Fibroblast of skin of abdomen (primary cell): ENCODE data around the gene KDM8.

Experiments
- DNase-seq: peaks from one replicate; pipeline ENCODE4 v3.0.0-alpha.2; 2013

Gene KDM8

DNA sequence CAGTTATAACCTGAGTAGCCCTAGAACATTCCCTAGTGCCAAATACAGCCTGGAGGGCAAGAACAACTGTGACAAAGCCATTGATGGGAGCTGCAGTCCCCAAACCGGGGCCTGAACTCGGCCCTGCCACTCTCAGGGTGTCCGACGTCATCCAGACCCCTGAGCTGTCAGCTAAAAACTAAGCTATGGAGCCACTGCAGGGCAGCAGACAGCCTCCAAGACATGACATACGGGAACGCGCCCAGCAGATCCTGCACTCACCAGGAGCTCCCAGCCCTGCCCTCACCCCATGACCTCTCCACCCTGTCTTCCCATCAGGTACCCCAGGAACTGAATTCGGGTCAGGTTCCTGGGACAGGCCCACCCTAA is 28.4 kb downstream of the KDM8 start:
- no peak for DNase-seq

DNA sequence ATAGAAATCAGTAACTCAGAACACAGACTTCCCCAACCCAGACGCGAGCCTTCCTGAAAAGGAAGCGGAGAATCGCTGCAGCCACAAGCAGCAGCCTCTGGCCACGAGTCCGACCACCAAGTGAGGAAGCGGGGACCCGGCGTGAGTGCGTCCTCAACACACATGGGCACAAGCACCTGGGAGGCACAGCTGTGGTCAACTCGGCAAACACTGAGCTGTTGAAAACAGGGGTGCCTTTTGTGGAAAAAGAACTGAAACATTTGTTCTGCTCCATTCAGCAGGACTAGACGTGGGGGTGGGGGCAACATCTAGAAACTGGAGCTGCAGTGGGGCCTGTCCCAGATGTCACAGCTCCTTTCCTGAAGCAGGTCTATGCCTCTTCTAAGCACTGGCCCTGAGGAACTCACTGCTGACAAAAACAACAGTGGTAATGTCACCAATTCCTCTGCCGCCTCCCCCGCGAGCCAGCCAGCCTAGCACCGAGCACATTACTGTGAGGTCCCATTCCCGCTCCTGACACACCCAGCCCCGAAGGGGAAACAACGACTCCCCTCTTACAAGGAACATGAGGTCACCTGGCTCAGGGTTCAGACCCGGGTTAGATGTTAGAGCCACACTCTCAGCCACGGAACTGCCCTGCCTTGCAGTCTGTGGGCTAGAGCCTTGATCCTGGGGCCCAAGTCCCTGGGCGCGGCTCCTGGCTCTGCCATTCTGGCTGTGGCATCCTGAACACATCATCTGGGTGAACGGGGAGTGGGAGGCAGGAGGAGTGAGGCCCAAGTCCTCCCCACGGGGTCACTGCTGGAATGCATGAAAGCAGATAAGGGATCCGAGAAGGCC is 29.0 kb downstream of the KDM8 start:
- no peak for DNase-seq

DNA sequence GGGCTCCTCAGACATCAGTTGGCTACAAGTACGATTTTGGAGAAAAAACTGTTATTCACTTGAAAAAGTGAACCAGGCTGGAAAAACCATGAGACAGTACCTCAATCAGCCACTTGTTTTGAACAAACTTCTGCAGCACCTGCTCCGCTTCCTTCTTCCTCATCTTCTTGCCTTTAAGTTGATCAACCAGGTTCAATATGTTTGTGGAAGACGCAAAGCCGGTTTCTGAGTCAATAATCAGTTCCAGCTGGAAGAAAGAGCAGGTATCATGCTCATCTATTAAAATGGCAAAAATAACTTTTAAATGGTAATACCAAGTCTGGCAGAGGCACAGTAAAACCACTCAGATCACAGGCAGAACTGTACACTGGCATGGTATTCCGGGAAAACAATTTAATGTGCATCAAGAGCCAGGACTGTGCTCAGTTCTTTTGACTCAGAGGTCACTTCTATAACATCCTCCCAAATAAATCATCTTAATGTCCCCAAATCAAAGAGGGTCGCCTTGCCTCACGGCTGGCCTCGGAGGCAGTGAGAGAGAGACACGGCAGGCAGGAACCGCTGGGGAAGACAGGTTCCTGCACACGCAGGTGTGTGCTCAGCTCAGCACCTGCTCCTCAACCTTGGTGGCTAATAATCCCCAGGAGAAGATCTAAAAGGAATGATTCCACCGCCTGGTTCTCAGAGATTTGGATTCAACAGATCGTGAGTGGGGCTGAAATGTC is 29.7 kb downstream of the KDM8 start:
- no peak for DNase-seq

DNA sequence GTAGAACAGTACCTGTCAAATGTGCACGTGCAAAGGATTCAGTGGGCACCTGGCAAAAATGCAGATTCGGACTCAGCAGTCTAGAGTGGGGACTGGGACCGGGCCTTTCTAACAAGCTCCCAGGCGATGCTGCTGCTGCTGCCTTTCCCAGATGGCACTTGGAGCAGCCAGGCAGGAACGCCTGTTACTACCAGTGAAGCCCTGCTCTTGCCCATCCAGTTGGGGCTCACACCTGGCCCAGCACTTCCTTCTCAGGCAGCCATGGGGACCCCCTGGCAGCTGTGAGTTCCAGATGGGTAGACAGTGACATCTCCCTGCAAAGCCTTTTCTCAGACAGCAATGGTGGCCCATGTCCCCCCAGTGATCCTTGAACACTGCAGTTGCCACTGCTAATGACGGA is 30.4 kb downstream of the KDM8 start:
- DNase-seq: no peak

DNA sequence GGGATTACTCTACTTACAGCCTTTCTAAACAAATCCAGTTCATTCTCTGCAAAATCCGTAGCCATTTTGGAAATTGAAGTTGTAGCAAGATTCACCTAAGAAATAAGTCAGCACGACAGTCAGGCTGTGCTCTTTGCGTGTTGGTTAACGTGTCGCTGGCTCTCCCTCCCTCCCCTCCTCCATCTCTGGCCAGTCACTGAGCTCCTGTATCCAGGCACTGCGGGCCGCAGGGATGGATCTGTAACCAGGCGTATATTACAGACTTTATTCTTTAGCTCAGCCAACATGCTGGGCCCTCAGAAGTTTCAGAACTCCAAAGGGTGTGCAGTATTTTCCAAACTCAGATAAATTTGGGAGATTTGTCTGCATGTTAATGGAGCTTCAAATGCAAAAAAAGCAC is 30.8 kb downstream of the KDM8 start:
- DNase-seq: no peak

DNA sequence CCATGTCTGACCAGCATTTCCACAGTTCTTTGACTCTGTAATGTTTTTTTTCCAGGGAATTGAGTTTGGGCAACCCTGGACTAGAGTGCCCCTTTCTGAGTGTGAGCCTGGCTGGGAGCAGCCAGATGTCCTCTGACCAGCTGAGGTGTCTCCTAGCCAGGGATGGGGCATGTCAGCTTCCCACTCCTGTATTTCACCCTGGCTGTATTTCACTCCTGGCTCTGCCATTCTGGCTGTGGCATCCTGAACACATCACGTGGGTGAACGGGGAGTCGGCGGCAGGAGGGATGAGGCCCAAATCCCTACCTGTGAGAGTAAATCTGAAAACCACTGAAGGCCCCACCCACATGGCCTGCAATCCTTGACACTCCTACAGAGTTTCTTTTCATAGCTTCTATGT is 31.3 kb downstream of the KDM8 start:
- no peak for DNase-seq

DNA sequence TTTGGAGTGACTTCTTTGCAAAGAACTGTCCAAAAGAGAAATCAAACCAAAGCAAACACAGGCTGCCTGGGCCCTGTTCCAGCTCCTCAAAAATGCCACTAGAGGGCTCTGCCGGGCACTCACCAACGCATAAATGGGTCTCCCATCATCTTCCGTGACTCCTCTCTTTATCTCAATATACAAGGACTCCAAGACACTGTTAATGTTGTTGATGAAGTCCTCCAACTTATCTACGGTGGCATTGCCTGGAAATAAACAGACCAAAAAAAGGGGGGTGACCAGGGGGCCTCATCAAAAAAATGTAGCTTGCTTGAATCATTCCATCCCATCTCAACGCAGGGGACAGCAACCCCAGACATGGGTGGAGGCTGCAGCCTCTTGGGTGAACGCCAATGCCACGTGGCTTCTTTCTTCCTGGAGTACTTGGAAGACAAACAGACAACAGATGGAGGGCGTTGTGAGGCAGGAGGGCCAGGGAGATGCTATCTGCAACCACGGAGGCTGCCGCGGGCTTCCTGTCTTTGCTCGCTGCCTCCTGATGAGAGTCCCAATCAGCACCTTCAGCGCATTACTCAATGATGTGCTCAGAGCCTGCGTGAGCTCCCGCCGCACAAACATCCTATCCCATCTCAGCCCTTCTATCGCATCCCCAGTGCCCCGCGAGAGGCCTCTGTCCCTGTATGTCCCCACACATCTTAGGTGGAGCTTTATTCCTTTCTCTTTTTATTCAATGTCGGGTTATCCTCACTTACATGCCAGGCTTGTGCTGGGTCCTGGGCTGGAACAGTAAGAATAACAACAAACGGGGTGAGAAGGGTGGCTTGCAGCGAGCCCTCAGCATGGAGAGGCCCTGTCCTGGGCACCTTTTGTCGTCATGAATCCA is 32.0 kb downstream of the KDM8 start:
- peak; percentile 88 for DNase-seq

DNA sequence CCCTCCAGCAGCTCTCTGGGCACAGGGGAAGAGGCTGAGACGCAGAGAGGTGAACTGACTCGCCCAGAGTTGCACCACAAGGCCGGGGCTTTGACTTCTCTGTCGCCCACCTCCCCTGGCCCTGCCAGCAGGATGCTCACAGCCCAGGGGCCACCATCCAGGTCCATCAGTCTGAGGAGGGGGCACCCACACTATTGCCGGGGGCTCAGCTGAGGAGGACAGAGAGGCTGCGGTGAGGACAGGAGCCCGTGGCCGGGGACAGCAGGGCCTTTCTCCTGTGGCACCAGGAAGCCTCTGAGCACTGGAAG is 32.6 kb downstream of the KDM8 start:
- DNase-seq: no peak

DNA sequence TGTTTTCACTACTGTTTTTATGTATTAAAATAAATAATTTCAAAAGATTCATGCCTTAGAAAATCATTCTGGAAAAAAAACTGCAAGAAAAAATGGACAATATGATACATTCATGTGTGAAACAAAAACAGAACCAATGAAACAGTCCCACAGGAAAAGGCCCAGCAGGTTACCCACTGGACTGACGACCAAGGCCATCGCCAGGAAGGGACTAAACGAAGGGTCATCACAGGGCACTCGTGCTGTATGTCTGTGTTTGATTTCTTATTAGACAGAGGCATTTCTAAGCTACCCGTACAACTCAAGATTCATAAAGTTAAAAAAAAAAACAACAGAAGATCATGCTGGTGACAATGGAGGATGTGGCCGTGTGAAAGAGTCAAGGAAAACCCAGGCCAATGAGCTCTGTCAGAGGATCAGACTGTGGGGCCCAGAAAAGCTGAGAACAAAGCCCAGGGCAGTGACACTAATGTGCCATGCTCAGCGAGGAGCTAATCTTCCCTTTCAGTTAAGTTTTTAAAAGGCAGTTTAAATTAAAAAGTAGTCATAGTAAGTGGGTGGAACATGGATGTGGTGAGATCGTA is 33.4 kb downstream of the KDM8 start:
- no peak for DNase-seq

DNA sequence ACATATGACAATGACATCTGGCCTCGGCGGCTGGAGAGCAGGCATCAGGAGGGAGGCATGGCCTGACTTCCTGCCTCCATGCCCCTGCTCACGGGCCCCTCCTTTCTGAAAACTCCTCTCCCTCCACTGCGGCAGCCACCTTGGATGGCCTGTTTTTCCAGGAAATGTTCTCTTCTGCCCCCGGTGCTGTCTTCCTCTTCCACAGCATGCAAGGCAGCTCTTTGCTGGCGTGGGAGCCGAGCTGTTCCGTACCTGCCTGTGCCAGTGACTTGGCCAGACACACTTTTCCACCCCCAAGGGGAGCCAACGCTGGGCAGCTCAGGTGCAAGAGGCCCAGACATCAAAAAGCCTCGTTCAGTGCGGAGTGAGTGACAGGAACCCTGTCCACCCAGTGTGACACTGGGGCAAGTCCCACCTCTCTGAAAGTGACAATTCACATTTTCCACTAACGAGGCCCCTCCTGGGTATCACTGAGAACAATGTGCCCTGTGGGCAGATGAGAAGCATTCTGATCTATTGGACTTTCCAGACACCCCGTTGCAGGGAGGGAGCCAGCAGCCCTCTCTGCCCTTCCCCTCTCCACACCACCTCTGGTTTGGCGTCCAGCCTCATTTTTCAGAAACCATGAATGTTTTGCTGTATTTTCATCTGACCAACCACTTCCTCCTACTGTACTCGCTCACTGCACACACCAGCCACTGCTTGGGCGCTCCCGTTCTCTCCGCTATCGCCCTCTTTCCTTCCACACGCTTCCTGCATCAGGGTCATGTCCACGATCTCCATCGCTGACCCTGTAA is 34.1 kb downstream of the KDM8 start:
- peak; percentile 17 for DNase-seq

DNA sequence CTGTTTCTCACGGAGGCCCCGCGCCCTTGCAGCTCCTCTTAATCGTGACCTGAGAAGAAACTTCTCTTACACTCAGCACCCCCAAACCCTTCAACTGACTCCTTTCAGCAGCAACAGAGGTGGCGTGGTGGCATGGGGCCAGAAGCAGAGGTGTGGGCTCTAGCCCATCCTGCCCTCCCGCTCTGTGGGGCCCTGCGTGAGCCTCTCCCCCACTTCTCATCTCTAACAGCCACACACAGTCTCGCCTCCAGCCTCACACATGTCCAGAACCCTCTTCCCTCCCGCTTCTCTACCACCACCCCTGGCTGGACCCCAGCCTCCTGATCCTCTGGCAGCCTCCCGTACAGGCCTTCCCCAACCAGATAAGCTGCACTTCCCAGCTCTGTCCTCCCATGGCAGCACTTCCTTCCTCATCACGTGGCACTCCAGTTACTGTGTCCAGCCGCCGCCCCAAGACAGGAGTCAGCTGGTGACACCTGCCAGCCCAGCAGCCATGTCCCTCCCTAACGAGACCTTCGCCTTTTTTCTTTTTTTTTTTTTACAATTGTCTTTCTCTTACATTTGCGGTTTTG is 34.8 kb downstream of the KDM8 start:
- no peak for DNase-seq

DNA sequence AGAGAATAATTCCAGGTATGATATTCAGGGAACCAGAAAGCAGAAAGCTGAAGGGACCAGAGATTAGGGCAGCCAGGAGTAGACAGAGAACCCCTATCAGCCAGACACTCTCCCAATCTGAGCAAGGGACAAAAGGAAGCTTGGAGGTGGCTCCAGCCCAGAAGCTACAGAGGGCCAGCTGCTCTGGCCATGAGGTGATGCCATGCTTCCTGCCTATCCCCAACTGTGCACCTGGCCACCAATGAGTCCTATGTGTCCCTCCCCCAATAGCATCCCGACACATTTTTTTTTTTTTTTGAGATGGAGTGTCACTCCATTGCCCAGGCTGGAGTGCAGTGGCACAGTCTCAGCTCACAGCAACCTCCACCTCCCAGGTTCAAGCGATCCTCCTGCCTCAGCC is 35.3 kb downstream of the KDM8 start:
- DNase-seq: no peak

DNA sequence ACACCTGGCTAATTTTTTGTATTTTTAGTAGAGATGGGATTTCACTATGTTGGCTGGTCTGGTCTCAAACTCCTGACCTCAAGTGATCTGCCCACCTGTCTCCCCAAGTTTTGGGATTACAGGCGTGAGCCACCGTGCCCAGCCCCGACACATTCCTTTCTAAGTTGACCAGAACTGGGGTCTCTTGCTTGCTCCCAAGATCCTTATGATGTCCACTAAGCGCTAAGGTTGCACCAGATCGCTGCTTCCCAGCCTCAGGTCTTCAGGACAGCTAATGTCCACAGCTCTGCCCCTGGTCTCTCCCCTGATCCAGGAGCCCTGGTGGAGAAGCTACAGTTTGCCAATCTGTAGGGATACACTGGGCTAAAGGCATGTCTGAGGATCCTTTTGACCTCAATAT is 35.7 kb downstream of the KDM8 start:
- no peak for DNase-seq

DNA sequence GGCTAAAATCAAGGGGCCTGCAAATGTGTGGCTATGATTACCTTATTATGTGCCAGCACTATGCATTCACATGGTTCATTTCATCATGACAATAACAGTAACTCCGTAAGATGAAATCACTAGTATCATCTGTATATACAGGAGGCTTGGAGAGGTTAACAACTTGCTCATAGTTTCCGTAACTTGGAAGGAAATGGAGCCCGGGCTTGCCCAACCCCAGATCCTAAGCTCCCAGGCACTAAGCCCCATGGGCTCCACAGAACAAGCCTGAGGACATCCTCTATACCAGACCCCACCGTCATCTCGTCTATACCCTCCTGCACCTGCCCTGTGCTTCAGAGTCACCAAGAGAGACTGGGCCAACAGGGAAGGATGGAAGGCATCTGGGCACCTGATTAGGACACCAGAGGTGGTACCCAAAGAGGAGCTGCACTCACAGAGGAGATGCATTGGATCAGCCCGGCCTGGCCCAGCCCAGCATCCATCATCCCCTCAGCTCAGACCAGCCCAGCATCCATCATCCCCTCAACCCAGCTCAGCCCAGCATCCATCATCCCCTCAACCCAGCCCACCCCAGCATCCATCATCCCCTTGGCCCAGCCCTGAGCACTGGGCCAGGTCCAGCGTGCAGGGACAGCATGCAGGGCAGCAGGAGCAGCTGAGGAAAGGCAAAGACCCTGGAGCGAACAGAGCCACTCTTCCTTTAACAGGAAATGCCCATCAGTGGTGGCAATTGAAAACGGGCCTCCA is 36.8 kb downstream of the KDM8 start:
- no peak for DNase-seq

DNA sequence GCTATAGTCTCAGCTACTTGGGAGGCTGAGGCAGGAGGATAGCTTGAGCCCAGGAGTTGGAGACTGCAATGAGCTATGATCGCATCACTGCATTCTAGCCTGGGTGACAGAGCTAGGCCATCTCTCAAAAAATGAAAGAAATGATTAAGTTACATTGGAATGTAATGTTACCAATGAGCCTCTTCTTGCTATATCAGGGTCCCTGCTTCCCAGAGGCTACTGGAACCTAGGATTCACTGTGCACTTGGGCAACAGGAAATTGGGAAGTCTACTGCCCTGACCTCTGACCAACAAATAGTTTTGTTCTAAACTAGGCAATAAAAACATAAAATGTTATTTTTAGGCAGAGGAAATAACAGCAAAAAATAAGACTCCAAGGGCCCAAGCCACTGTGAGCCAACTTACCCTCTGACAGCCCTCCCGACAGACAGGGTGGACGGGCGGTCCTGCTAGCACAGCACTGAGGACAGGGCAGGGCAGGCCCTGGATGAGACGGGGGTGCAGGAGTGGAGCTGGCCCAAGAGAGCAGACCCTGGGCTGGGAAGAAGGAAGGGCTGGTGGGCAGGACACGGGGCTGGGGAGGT is 37.7 kb downstream of the KDM8 start:
- peak; percentile 67 for DNase-seq

DNA sequence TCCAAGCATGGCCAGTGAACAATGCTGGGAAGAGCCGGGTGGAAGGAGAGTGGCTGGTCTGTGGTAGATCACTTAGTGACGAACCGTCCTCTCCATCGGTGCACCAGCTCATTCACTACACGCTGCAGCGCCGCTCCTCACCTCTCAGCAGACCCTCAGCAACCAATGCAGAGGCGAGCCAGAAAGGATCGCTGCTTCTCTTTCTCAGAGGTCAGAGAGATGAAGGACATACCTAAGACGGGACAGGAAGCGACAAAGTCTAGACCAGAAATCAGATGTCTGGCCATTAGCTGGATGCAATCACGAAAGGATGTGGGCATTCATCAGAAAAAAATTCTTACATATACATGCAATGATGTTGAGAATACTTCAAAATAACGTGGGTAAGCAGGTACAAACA is 38.3 kb downstream of the KDM8 start:
- DNase-seq: peak; percentile 23

DNA sequence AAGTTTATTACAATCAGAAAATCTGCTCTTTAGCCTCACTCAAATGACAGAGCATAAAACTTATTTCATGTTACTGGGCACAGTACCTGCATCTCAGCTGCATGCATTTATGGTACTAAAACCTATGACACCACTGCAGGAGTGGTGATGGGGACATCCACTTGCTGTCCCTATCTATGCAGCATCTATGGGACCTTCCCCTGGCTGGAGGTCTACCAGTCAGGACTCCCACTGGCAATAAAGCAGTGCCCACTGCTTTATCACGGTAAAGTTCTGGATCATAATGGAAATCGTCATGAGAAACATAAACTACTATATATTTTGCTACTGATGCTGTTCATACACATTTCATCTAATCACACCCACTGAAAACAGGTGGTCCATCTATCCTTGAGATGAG is 39.1 kb downstream of the KDM8 start:
- no peak for DNase-seq

DNA sequence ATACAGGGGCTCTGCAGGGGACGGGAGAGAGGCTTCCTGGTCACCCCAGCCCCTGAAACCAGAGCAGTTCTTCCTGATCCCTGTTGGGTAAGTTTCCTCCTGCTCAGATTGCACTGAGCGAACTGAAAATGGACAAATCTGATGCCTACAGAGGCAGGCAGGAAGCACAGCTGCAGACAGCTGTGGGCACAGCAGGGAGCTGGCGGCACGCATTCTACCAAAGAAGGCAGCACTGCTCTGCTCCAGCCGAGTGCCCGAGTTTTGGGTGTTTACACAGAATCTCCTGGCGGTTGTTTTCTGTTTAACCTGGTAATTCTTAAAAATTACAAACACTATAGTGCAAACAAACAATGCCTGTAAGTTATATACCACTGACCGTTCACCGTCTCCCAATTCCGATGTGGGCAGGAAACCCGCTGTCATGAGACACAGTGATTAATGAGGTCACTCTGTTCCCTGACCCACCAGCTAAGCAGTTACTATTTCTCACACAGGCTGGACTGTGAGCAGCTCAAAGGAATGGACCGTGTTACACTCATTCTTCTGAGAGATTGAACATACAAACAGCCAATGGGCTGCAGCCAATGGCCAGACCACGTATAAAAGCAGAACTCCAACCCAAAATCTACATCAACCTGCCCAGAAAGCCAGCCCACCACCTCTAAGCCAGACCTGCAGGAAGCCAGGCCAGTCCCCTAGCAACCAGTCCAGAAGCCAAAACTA is 39.7 kb downstream of the KDM8 start:
- peak; percentile 60 for DNase-seq

DNA sequence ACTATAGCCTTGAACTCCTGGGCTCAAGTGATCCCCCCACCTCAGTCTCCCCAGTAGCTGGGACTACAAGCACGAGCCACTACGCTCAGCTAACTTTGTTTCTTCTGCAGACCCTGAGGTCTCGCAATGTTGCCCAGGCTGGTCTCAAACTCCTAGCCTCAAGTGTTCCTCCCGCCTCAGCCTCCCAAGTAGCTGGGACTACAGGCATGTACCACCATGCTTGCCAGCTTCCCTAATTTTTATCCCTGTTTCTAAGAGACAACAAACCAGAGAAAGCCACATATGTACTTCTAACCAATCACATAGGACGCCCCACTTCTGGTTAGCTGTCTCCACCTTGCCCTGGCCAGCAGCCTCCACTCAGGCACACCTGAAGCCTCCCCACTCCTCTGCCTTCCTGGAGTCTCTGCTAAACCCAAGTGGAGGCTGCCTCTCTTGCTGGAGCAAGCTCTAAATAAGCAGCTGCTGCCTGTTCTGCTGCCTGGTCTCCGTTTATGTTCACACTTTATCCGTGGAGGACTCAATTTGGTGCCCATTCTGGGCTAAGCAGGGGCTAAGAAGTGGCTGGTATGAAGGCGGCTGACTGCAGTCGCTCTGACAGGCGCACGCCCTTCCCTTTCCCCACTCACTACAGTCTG is 40.5 kb downstream of the KDM8 start:
- DNase-seq: no peak

DNA sequence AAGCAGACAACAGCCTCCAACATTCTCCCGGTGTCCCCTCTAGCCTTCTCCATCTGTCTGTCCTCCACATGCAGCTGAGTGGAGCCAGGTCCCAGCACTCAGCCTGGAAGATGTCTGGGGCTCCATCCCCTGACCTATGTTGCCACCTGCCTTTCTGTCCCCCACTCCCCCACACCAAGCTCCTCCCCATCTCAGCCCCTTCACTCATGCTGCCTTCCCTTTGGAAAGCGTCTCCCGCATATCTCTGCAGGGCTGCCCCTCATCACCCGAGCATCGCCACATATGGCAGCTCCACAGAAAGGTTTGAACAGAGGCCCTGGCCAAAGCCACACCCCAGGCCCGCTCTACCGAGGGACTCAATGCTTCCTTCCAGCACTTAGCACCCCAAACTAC is 41.0 kb downstream of the KDM8 start:
- no peak for DNase-seq
